ENCODE data around the gene MPG. TPM values are rescaled to one million over a fixed set of nuclear protein-coding genes. Genes with fewer than 3 reads are reported as not detected.

MPG gene
- total and polyA plus RNA-seq, 2 donors from 2014 or later = 40.8 to 54.3 TPM

- Histone ChIP-seq H3K9ac (ENCODE audit: low read length in 3 of 3) (no peak overlapping the region), H3K27me3 (ENCODE audit: control insufficient read depth, insufficient read depth, low read length) (no peaks in the 10 kb centered on the region), H3K36me3 (ENCODE audit: control insufficient read depth in 2 of 3, insufficient read depth in 3 of 3, low read length in 3 of 3) (peaks cover 0 to 14% (median 0%) of the 10 kb centered on the region in 3 donors), H3K27ac (ENCODE audit: low read depth in 2 of 2, low read length in 2 of 2) (no peak overlapping the region), H3K4me1 (ENCODE audit: control insufficient read depth in 2 of 3, insufficient read depth in 2 of 3, low read depth in 1 of 3, low read length in 3 of 3) (no peaks in the 10 kb centered on the region), H3K4me3 (ENCODE audit: low read length in 3 of 3) (no peak overlapping the region), H3K9me3 (ENCODE audit: control insufficient read depth in 2 of 3, insufficient read depth in 1 of 3, low read length in 3 of 3) (no peaks in the 10 kb centered on the region)
- DNase-seq (peak; percentile 81 to 88 (median 84)), FAIRE-seq (no peak)
- TF ChIP-seq CTCF (IDR thresholded peaks at IDR 0.05; ENCODE audit: borderline replicate concordance, extremely low read depth, insufficient read depth) = peak; percentile 56
- intact Hi-C loops (cut with DNase I) = no loop called here
Observed at GRCh38 chr16:117379-118365, 39.6 kb downstream of the MPG start.

DNA sequence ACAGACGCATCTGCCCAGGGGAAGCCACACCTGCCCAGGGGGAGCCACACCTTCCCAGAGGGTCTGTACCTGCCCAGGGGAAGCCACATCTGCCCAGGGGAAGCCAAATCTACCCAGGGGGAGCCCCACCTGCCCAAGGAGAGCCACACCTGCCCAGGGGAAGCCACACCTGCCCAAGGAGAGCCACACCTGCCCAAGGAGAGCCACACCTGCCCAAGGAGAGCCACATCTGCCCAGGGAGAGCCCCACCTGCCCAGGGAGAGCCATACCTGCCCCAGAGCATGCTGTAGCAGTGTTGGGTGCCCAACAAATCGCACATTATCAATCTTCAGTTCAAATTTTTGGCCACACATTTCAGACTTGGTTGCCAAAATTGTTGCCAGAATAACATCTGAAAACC lies 40.8 kb downstream of the MPG start:
- Histone ChIP-seq H3K36me3 (ENCODE audit: control insufficient read depth in 2 of 3, insufficient read depth in 3 of 3, low read length in 3 of 3) (peaks cover 0 to 11% (median 0%) of the 10 kb centered on the region in 3 donors), H3K9me3 (ENCODE audit: control insufficient read depth in 2 of 3, insufficient read depth in 1 of 3, low read length in 3 of 3) (no peaks in the 10 kb centered on the region), H3K27me3 (ENCODE audit: control insufficient read depth, insufficient read depth, low read length) (no peaks in the 10 kb centered on the region), H3K9ac (ENCODE audit: low read length in 3 of 3) (no peak overlapping the region), H3K27ac (ENCODE audit: low read depth in 2 of 2, low read length in 2 of 2) (no peak overlapping the region), H3K4me1 (ENCODE audit: control insufficient read depth in 2 of 3, insufficient read depth in 2 of 3, low read depth in 1 of 3, low read length in 3 of 3) (no peaks in the 10 kb centered on the region), H3K4me3 (ENCODE audit: low read length in 3 of 3) (no peak overlapping the region)
- FAIRE-seq (no peak), DNase-seq (no peak)
- TF ChIP-seq CTCF (IDR thresholded peaks at IDR 0.05; ENCODE audit: borderline replicate concordance, extremely low read depth, insufficient read depth) = no peak
- intact Hi-C loops (cut with DNase I) = no loop called here

DNA sequence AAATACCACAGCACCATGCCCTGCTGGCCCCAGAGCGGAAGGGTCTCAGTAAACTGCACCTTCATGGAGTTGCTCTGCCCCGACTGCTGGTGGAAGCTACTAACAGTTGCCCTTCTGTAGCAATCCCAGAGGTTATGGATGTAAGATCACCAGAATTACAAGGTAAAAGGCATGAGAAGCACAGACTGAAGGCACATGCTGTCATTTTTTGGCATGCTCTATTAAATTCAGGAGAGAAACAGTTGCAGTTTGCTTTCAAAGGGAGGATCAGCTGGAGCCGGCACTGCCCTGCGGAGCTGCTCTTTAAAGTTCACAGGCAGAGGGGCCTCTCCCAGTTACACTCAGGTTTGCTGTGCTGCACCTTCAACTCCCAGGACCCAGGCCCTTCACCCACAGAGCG lies 41.3 kb downstream of the MPG start:
- Histone ChIP-seq H3K4me1 (ENCODE audit: control insufficient read depth in 2 of 3, insufficient read depth in 2 of 3, low read depth in 1 of 3, low read length in 3 of 3) (no peaks in the 10 kb centered on the region), H3K9ac (ENCODE audit: low read length in 3 of 3) (no peak overlapping the region), H3K4me3 (ENCODE audit: low read length in 3 of 3) (no peak overlapping the region), H3K27me3 (ENCODE audit: control insufficient read depth, insufficient read depth, low read length) (no peaks in the 10 kb centered on the region), H3K9me3 (ENCODE audit: control insufficient read depth in 2 of 3, insufficient read depth in 1 of 3, low read length in 3 of 3) (no peaks in the 10 kb centered on the region), H3K36me3 (ENCODE audit: control insufficient read depth in 2 of 3, insufficient read depth in 3 of 3, low read length in 3 of 3) (peaks cover 0 to 8% (median 0%) of the 10 kb centered on the region in 3 donors), H3K27ac (ENCODE audit: low read depth in 2 of 2, low read length in 2 of 2) (no peak overlapping the region)
- DNase-seq (no peak), FAIRE-seq (no peak)
- intact Hi-C loops (cut with DNase I) = no loop called here
- TF ChIP-seq CTCF (IDR thresholded peaks at IDR 0.05; ENCODE audit: borderline replicate concordance, extremely low read depth, insufficient read depth) = no peak
